NCI-H524 treated with DMSO at 0.1 percent for 48 hours (cell line): ENCODE results near the gene PARP16.
"Not testable (repeated sequence)": the region's sequence is repeated elsewhere in the genome, so short reads cannot be mapped to it uniquely, and the experiment has no call there.

Source experiments
- DNase-seq: peaks from one replicate; lab custom pipeline; 2025; lab: John Stamatoyannopoulos, UW

The PARP16 gene

DNA sequence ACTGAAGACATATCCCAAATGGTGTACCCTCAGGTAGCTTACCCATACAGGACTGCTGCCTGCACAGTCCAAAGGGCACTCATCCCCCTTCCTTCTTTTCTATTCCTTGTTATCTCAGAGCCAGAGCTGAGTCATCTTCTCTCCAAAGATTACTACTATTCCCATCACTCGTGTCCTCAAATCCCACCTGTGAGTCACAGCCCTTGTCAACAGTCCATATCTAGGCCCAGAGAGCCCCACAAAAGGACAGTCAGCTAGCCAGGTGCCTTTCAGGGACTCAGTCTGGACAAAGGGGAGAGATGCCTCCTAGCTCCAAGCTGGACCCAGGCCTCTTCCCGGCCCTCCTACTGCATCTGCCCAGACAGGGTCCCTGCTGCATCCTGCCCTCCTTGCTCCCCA is 11.0 kb downstream of the PARP16 start:
- no peak for DNase-seq

DNA sequence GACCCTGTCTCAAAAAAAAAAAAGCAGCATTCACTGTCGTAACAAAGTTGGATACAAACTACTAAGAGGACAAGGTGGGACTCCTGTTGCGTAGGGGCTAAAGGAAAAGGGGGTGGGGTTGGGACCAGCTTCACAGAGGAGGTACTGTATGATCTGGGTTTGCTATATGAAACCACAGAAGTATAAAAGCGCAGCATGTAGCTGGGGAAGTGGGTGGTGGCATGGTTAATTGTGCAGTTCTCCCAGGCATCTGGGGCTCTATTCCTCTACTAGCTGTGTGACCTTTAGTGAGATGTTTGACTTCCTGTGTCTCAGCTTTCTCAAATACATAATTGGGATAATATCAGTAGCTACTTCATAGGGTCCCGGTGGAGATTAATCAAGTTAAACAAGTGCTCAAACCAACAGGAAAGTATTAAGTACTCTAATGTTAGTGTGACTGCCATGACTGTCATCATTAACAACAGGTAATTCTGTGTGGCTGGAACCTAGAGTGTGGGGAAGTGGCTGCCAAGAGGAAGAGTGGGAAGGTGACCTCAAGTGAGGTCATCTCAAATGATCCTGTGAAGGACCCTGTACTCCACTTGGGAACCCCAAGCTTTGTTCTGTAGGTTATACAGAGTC is 11.5 kb downstream of the PARP16 start:
- DNase-seq: no peak

- not testable (repeated sequence) for DNase-seq
These were observed 15.7 kb downstream of the PARP16 start for GRCh38 chr15:65270811-65271545.

- DNase-seq: no peak
These were observed 18.3 kb downstream of the PARP16 start for GRCh38 chr15:65268411-65268810.

DNA sequence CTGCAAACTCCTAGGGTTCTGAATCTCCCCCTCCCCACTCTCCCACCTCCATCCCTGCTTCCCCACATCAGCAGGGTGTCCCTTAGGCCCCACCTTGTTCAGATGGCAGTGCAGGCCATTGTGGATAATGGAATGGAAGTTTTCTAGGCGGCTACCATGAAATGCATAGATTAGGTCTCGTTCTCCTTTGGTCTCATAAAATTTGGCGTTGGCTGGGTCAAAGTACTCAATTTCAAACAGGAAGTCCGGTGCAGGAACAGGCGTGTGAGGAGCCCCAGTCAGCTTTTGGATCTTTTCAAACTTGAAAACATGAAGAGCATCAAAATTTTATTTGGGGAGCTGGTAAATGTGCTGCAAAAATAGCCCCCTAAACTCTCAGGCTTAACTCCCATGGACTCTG is 20.2 kb downstream of the PARP16 start:
- no peak for DNase-seq

DNA sequence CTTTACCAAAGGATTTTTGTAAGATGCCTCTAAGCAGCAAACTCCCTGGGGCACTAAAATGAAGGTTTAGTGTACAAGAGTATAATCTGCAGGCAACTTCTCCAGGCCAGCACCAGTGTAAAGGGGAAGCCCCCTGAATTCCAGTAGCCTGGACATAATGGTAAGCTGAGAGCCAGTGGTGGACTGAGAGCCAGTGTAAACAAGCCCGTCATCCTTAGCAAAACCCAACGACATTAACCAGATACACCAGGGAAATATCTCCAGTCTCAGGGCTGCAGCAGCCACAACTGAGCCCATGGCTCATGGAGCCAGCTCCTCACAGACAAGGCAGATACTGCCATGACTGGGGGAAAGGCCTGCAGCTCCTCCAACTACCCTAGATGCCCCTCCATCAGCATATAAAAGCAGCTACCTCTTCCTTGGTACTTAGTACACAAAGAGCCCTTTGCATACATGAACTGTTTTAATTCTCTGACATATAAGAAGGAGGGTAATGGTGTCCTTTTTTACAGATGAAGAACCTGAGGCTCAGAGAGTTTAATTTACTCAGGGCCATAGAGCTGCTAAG is 21.7 kb downstream of the PARP16 start:
- no peak for DNase-seq

GRCh38 chr15:65263313-65263712 is 23.4 kb downstream of the PARP16 start:
- DNase-seq: peak; percentile 34

GRCh38 chr15:65260968-65261367 is 25.7 kb downstream of the PARP16 start:
- no peak for DNase-seq

- DNase-seq: no peak
These were observed 27.3 kb downstream of the PARP16 start for GRCh38 chr15:65259367-65259797.

DNA sequence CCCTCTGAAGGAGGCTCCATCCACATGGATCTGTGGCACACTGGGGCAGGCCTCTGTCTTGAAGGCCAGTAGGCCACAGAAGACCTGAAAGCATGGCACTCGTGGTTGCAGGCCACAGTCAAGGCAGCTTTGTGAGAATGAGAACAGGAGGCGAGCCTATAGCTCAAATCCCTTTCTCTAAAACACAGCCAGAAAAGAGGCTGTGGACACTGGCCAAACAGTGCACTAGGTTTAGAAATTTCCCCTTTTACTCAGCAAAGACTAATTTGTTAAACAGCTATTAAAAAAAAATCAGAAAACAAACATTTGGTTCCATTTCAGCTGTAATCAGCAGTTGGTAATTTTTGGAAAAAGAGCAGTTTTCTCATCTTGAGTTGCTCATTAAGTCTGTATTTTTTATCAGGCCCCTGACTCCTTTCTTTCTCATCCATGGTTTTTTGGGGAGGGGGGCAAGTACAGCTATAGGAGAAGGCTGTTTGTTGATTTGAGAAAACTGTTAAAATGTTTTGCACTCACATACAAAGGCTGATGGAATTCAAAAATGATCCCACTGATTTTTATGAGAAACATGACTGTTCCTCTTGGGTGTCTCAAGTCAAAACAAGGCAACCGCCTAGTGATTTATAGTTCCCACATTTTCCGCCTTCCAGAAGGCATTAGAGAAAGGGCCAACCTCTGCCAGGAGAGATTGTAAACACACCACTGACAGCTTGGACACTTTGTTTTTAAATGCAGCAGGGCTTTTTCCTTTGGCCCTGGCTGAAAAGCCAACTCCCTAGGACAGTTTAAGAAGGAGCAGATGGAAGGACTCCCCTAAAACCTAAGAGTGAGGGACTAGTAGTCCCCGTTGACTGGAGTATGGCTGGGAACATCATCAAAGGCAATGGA is 28.1 kb downstream of the PARP16 start:
- no peak for DNase-seq

- no peak for DNase-seq
These were observed 31.1 kb downstream of the PARP16 start for GRCh38 chr15:65255486-65256140.

GRCh38 chr15:65254758-65255157 is 31.9 kb downstream of the PARP16 start:
- DNase-seq: no peak

DNA sequence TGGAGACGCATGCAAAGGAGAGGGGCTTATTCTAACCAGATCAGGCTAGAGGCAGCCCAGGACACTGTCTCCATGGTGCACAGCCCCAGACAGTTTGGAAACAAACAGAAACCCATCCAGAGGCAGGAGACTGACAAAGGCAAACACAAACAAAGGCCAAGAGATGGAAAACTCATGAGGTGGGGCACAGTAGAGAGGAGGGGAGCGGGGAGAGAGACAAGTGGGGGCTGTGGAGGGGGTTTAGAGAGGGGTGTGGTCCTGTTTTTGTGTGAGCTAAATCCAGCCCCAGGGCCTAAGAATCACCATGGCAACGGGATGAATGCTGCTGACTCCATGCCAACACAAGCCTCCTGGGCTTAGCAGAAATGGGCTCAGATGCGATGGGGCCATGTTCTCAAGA is 32.3 kb downstream of the PARP16 start:
- no peak for DNase-seq

GRCh38 chr15:65249641-65250040 is 37.0 kb downstream of the PARP16 start:
- DNase-seq: no peak

DNA sequence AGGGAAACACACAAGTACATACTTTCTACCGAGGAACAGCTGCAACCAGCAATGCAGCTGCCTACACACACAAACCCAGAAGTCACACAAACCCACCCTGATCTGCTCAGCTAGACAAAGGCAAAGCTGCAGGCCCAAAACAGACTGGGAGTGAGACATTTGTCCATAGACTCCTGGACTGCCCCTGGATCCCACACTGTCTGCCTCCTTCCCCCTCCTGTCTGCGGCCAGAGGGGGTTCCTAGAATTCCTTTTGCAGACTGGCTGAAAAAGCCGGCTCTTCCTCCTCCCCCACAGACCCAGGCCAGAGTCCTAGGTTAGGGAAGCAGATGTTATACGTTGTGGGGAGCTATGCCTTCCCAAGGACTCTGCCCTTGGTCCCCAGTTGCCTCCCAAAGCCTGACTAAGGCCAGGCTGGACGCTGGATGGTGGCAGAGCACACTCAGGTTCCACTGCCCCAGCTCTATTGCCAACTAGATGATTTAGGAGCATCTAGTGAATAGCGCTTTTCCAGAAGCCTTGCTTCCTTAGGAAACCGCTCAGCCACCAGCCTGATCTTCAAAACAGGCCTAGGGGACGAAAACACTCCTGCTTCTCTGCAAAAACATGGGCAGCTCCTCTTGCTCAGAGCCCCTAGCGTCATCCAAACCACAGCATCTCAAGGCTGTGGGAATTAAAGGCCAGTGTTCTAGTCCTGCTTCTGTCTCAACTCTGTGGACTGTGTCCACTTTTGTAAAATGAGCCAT is 38.0 kb downstream of the PARP16 start:
- DNase-seq: no peak

GRCh38 chr15:65246939-65247338 is 39.7 kb downstream of the PARP16 start:
- DNase-seq: no peak

GRCh38 chr15:65246026-65246714 is 40.5 kb downstream of the PARP16 start:
- no peak for DNase-seq

- no peak for DNase-seq
These were observed 41.4 kb downstream of the PARP16 start for GRCh38 chr15:65245096-65245856.

DNA sequence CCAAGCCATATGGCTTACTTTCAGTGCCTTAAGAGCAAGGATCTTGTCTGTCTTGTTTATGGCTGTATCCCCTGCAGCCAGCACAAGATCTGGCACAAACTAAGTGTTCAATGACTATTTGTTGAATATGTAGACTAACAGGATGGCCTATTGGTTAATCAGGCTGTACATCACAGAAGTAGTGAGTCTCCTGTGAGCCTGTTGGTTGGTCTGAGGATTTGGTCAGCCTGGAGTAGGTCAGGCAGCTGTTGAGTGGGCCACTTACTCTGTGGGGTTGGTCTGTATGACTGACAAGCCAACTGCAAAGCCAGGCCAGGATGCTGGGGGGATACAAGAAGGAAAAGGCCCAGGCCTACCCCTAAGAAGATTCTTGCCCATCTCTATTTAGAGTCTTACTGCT is 42.0 kb downstream of the PARP16 start:
- DNase-seq: no peak

GRCh38 chr15:65236443-65236842 is 50.2 kb downstream of the PARP16 start:
- not testable (repeated sequence) for DNase-seq
